Ovary (tissue), 3 donors: ENCODE measurements around the gene DPEP3.

Experiments
- CTCF ChIP-seq, 3 donors: fragments of 450-650 bp in 2 of 3; fragments of 200-600 bp in 1 of 3; IDR thresholded peaks; one replicate each; pipeline versions ENCODE4 v1.5.1 to v1.8.0; 2016 to 2022; ENCODE audit warnings: antibody characterized with exemption in 3 of 3, mild to moderate bottlenecking in 1 of 3
- EP300 ChIP-seq: sonication (generic); formaldehyde crosslinking; IDR thresholded peaks from one replicate; pipeline ENCODE4 v1.6.1; 2017; ENCODE audit warnings: antibody characterized with exemption
- donor health status: DM: no; HTN: no; CAD: no.

- TF ChIP-seq CTCF (IDR thresholded peaks at IDR 0.05) (no peak), EP300 (no peak)
Measured at GRCh38 chr16:67935101-67935401, 45.2 kb downstream of the DPEP3 start.
